H9 (cell line): ENCODE results near the gene SIX1. TPM values are rescaled to one million over a fixed set of nuclear protein-coding genes. Genes with fewer than 3 reads are reported as not detected.

ENCODE experiments used
- DNase-seq: peaks from one replicate; pipeline ENCODE4 v3.0.0-alpha.2; 2017
- H2AFZ ChIP-seq: one replicate; pipeline ENCODE4 v1.6.1; 2013; ENCODE audit warnings: mild to moderate bottlenecking, low read length, control low read depth, moderate library complexity
- H2AK5ac ChIP-seq: 2 replicates; pipeline ENCODE4 v1.6.1; 2013; ENCODE audit warnings: low read length, control low read depth, mixed read lengths; ENCODE audit not compliant: insufficient read length
- H2BK120ac ChIP-seq: one replicate; pipeline ENCODE4 v1.6.1; 2013; ENCODE audit warnings: low read depth, mild to moderate bottlenecking, low read length, control low read depth, inconsistent platforms; ENCODE audit not compliant: poor library complexity, severe bottlenecking
- H2BK12ac ChIP-seq: 2 replicates; pipeline ENCODE4 v1.6.1; 2013; ENCODE audit warnings: low read length, control low read depth, mixed read lengths, low read depth; ENCODE audit not compliant: insufficient read length
- H2BK15ac ChIP-seq: 2 replicates; pipeline ENCODE4 v1.6.1; 2013; ENCODE audit warnings: low read depth, low read length, control low read depth
- H2BK20ac ChIP-seq: one replicate; pipeline ENCODE4 v1.6.1; 2013; ENCODE audit warnings: low read depth, mild to moderate bottlenecking, low read length, control low read depth, inconsistent platforms; ENCODE audit not compliant: poor library complexity, severe bottlenecking
- H2BK5ac ChIP-seq: 2 replicates; pipeline ENCODE4 v1.6.1; 2013; ENCODE audit warnings: low read length, control low read depth, mixed read lengths; ENCODE audit not compliant: insufficient read length
- H3K14ac ChIP-seq: 2 replicates; pipeline ENCODE4 v1.6.1; 2013; ENCODE audit warnings: low read length, control low read depth; ENCODE audit not compliant: insufficient read depth
- H3K18ac ChIP-seq: 2 replicates; pipeline ENCODE4 v1.6.1; 2013; ENCODE audit warnings: low read depth, mild to moderate bottlenecking, mixed read lengths, low read length, control low read depth; ENCODE audit not compliant: insufficient read length
- H3K23ac ChIP-seq: 2 replicates; pipeline ENCODE4 v1.6.1; 2013; ENCODE audit warnings: low read length, control low read depth, mixed read lengths, low read depth; ENCODE audit not compliant: insufficient read length
- H3K23me2 ChIP-seq: 2 replicates; pipeline ENCODE4 v1.6.1; 2013; ENCODE audit warnings: low read depth, mild to moderate bottlenecking, mixed read lengths, low read length, control low read depth; ENCODE audit not compliant: insufficient read length, poor library complexity, severe bottlenecking
- H3K27ac ChIP-seq: 2 replicates; pipeline ENCODE4 v1.5.1; 2013; ENCODE audit warnings: low read length, control low read depth, mixed read lengths, low read depth; ENCODE audit not compliant: insufficient read length
- H3K27me3 ChIP-seq: 2 replicates; pipeline ENCODE4 v1.6.1; 2013; ENCODE audit warnings: low read length, control low read depth, inconsistent platforms; ENCODE audit not compliant: insufficient read depth
- H3K4ac ChIP-seq: 2 replicates; pipeline ENCODE4 v1.6.1; 2013; ENCODE audit warnings: low read depth, mild to moderate bottlenecking, control low read depth, inconsistent platforms, low read length, moderate library complexity
- H3K4me1 ChIP-seq: 2 replicates; pipeline ENCODE4 v1.6.1; 2013; ENCODE audit warnings: low read length, control low read depth, inconsistent platforms; ENCODE audit not compliant: insufficient read depth
- H3K4me2 ChIP-seq: 2 replicates; pipeline ENCODE4 v1.6.1; 2013; ENCODE audit warnings: low read length, control low read depth, mixed read lengths; ENCODE audit not compliant: insufficient read length, insufficient read depth
- H3K56ac ChIP-seq: 2 replicates; pipeline ENCODE4 v1.6.1; 2013; ENCODE audit warnings: low read depth, mild to moderate bottlenecking, mixed read lengths, low read length, control low read depth; ENCODE audit not compliant: insufficient read length
- H3K79me1 ChIP-seq: 2 replicates; pipeline ENCODE4 v1.6.1; 2013; ENCODE audit warnings: low read depth, mild to moderate bottlenecking, moderate library complexity, low read length, control low read depth, inconsistent platforms; ENCODE audit not compliant: insufficient read depth, poor library complexity, severe bottlenecking
- H3K79me2 ChIP-seq: 2 replicates; pipeline ENCODE4 v1.6.1; 2013; ENCODE audit warnings: low read length, control low read depth, inconsistent platforms; ENCODE audit not compliant: insufficient read depth
- H3K9ac ChIP-seq: 2 replicates; pipeline ENCODE4 v1.6.1; 2013; ENCODE audit warnings: low read length, control low read depth, mixed read lengths; ENCODE audit not compliant: insufficient read length; ENCODE audit errors: extremely low read depth
- H3K9me3 ChIP-seq: one replicate; pipeline ENCODE4 v1.6.1; 2013; ENCODE audit warnings: low read depth, low read length, inconsistent platforms; ENCODE audit not compliant: control insufficient read depth
- H3T11ph ChIP-seq: one replicate; pipeline ENCODE4 v1.6.1; 2013; ENCODE audit warnings: mild to moderate bottlenecking, low read length, control low read depth, inconsistent platforms
- H4K20me1 ChIP-seq: one replicate; pipeline ENCODE4 v1.6.1; 2013; ENCODE audit not compliant: control insufficient read depth, insufficient read length, insufficient read depth
- H4K5ac ChIP-seq: 2 replicates; pipeline ENCODE4 v1.6.1; 2013; ENCODE audit warnings: low read depth, mild to moderate bottlenecking, mixed read lengths, low read length, control low read depth; ENCODE audit not compliant: insufficient read length
- H4K8ac ChIP-seq: replicated peaks from 2 replicates; pipeline ENCODE4 v1.6.1; 2013; ENCODE audit warnings: low read length, control low read depth, mixed read lengths, low read depth; ENCODE audit not compliant: insufficient read length
- H4K91ac ChIP-seq: 2 replicates; pipeline ENCODE4 v1.6.1; 2013; ENCODE audit warnings: low read depth, mild to moderate bottlenecking, moderate library complexity, mixed read lengths, low read length, control low read depth; ENCODE audit not compliant: insufficient read length
- H3K27ac Mint-ChIP-seq, 3 experiments: 2 replicates in 2 of 3; 3 replicates in 1 of 3; pipeline ENCODE4 v1.8.0; 2020 to 2021; ENCODE audit warnings: mixed read lengths in 3 of 3, mild to moderate bottlenecking in 1 of 3, moderate library complexity in 1 of 3
- H3K27me3 Mint-ChIP-seq: 2 replicates; pipeline ENCODE4 v1.8.0; 2021; ENCODE audit warnings: low read depth, mild to moderate bottlenecking, moderate library complexity, mixed read lengths
- H3K36me3 Mint-ChIP-seq, 3 experiments: 2 replicates in 2 of 3; 3 replicates in 1 of 3; pipeline ENCODE4 v1.8.0; 2020 to 2021; ENCODE audit warnings: low read depth in 3 of 3, mixed read lengths in 3 of 3; ENCODE audit not compliant: insufficient read depth in 1 of 3
- H3K4me1 Mint-ChIP-seq, 2 experiments: 2 replicates each; pipeline ENCODE4 v1.8.0; 2020; ENCODE audit warnings: mixed read lengths in 2 of 2
- H3K4me3 Mint-ChIP-seq, 2 experiments: 2 replicates in 1 of 2; 3 replicates in 1 of 2; pipeline ENCODE4 v1.8.0; 2020 to 2021; ENCODE audit warnings: mild to moderate bottlenecking in 2 of 2, mixed read lengths in 2 of 2, moderate library complexity in 1 of 2
- H3K9me3 Mint-ChIP-seq, 2 experiments: 2 replicates in 1 of 2; 3 replicates in 1 of 2; pipeline ENCODE4 v1.8.0; 2020; ENCODE audit warnings: mild to moderate bottlenecking in 2 of 2, mixed read lengths in 2 of 2, moderate library complexity in 1 of 2
- CTCF ChIP-seq: fragments of 200-600 bp; sonication (generic); conservative IDR thresholded peaks from 3 replicates; pipeline ENCODE4 v1.8.0; 2021; ENCODE audit warnings: antibody characterized with exemption, mild to moderate bottlenecking
- WGBS: extraction: QIAGEN DNeasy Blood & Tissue Kit; methylation state at CpG from one replicate; pipeline ENCODE4 v1.1.7; 2013; ENCODE audit warnings: missing lambda C conversion rate, low lambda C conversion rate, mixed read lengths; ENCODE audit not compliant: insufficient read length; ENCODE audit errors: extremely low coverage; 5-methylcytosine and 5-hydroxymethylcytosine counted together
- total RNA-seq: library from RNA; stranded (reverse); gene quantifications from 2 replicates; pipeline ENCODE4 v1.2.1, GENCODE V29; 2021

SIX1 gene
- total RNA-seq, 1 experiment from 2014 or later: 0.17 TPM

- peaks cover 8% of the 10 kb centered on the region in 2 experiments; a peak in 3 of 4 replicates for H3K4me1 Mint-ChIP-seq
- no peak overlapping the region for H3K18ac ChIP-seq
- no peak overlapping the region for H2AFZ ChIP-seq
- no peaks in the 10 kb centered on the region; the same call in 1 of the 2 replicates for H3K4me1 ChIP-seq
- no peak overlapping the region for H4K91ac ChIP-seq
- no peaks in the 10 kb centered on the region for H3K79me1 ChIP-seq
- H2BK120ac ChIP-seq: no peak overlapping the region
- no peaks in the 10 kb centered on the region for H3K27me3 ChIP-seq
- no peaks in the 10 kb centered on the region for H4K20me1 ChIP-seq
- no peak overlapping the region for H3T11ph ChIP-seq
- TF ChIP-seq CTCF: no peak
- H3K79me2 ChIP-seq: no peaks in the 10 kb centered on the region
- no peak overlapping the region for H3K9ac ChIP-seq
- no peak overlapping the region for H3K27ac ChIP-seq
- no peaks in the 10 kb centered on the region for H3K27me3 Mint-ChIP-seq
- no peak overlapping the region for H3K4me3 Mint-ChIP-seq
- H2BK15ac ChIP-seq: no peak overlapping the region
- no peaks in the 10 kb centered on the region for H3K23me2 ChIP-seq
- H2BK12ac ChIP-seq: no peak overlapping the region
- H3K4ac ChIP-seq: no peak overlapping the region
- H3K36me3 Mint-ChIP-seq: no peaks in the 10 kb centered on the region
- no peak overlapping the region for H3K14ac ChIP-seq
- H3K9me3 Mint-ChIP-seq: no peaks in the 10 kb centered on the region
- no peak overlapping the region for H3K56ac ChIP-seq
- H2BK20ac ChIP-seq: no peak overlapping the region
- no peak overlapping the region for H4K5ac ChIP-seq
- DNase-seq: no peak
- no peak overlapping the region for H3K27ac Mint-ChIP-seq
- H3K9me3 ChIP-seq: no peaks in the 10 kb centered on the region
- H4K8ac ChIP-seq: no peak overlapping the region
- H3K4me2 ChIP-seq: no peak overlapping the region
- H2BK5ac ChIP-seq: no peak overlapping the region
- no peak overlapping the region for H2AK5ac ChIP-seq
- no CpG with 5 or more reads among the region's 3 CpGs for WGBS
- H3K23ac ChIP-seq: no peak overlapping the region
Measured at GRCh38 chr14:60691383-60692113, 42.3 kb upstream of the SIX1 start.
